Fibroblast of the aortic adventitia (primary cell): Measurements from ENCODE around the gene FAM83F. TPM values are rescaled to one million over a fixed set of nuclear protein-coding genes. Genes with fewer than 3 reads are reported as not detected.

Experiments
- DNase-seq: peaks from one replicate; pipeline ENCODE4 v3.0.0-alpha.2; 2010; ENCODE audit warnings: low read depth
- H3K4me3 ChIP-seq: 2 replicates; pipeline ENCODE4 v1.5.1; 2011; ENCODE audit warnings: low read depth, mild to moderate bottlenecking, control low read depth, low read length, moderate library complexity
- total RNA-seq: library from RNA; depleted of rRNA; stranded (reverse); fragments of >200 nt; gene quantifications from 2 replicates; pipeline ENCODE4 v1.2.3, GENCODE V29; 2012; ENCODE audit warnings: low replicate concordance
- TF ChIP-seq, protein P1 (sequence below): IDR thresholded peaks from 2 replicates; pipeline ENCODE4 v1.5.1; 2011; ENCODE audit warnings: mild to moderate bottlenecking, low read length, control low read depth, inconsistent platforms; ENCODE audit not compliant: insufficient read depth

FAM83F gene
- total RNA-seq, 1 donor: not detected

DNA sequence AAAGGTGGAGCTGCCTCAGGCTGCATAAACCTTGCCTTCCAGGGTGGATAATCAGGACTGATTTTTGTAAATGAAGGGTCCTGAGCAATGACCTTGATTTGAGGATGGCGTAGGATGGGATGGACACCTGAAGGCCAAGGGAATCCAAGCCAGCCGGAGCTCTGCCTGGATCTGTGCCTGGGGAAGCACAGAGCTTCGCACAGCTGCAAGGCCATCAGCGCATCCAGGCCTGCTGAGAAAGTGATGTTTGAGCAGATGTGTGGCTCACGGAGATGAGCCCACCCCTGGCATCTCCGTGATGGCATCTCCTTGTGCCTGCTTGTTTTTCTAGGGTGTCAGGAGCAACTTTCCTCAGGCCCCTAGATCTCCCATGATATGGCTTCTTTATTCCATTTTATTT is 23.3 kb downstream of the FAM83F start:
- no peak for DNase-seq
- TF ChIP-seq, protein P1, sequence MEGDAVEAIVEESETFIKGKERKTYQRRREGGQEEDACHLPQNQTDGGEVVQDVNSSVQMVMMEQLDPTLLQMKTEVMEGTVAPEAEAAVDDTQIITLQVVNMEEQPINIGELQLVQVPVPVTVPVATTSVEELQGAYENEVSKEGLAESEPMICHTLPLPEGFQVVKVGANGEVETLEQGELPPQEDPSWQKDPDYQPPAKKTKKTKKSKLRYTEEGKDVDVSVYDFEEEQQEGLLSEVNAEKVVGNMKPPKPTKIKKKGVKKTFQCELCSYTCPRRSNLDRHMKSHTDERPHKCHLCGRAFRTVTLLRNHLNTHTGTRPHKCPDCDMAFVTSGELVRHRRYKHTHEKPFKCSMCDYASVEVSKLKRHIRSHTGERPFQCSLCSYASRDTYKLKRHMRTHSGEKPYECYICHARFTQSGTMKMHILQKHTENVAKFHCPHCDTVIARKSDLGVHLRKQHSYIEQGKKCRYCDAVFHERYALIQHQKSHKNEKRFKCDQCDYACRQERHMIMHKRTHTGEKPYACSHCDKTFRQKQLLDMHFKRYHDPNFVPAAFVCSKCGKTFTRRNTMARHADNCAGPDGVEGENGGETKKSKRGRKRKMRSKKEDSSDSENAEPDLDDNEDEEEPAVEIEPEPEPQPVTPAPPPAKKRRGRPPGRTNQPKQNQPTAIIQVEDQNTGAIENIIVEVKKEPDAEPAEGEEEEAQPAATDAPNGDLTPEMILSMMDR: no peak

DNA sequence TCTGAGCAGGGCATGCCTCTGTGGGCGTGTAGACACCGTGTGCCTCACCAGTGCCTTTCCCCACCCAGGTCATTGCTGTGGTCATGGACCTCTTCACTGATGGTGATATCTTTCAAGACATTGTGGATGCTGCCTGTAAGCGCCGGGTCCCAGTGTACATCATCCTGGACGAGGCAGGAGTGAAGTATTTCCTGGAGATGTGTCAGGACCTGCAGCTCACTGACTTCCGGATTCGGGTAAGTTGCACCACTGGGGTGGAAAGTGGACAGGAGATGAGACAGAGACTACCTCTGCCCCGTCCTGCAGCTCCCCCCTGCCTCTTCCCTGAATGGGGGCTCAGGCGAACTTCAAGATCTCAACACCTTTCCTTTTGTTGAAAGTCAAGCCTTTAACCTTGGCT is 24.3 kb downstream of the FAM83F start:
- TF ChIP-seq, protein P1: no peak
- DNase-seq: no peak

More for the DNA sequence above, 23.3 kb downstream of the FAM83F start:
- H3K4me3 ChIP-seq: no peak overlapping the region

DNA sequence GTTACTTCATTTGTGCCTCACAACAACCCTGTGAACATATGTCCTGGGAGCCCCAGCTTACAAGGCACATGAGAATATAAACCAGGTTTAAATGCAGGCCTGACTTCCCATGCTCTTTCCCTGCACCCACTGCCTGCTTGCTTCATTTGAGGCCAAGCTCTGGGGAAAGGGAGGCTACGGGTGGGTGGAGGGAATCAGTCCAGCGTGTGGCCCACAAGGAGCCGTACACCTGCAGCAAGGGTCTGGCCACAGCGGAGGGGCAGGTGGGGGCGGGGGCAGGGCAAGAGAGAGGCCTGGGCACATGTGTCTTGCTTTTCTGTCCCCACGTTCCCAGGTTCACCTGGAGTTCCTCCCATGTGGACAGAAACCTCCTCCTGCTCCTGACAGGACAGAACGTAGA is 26.2 kb downstream of the FAM83F start:
- no peak for DNase-seq
- TF ChIP-seq, protein P1: no peak
- no peak overlapping the region for H3K4me3 ChIP-seq

More for the DNA sequence above, 24.3 kb downstream of the FAM83F start:
- no peak overlapping the region for H3K4me3 ChIP-seq

DNA sequence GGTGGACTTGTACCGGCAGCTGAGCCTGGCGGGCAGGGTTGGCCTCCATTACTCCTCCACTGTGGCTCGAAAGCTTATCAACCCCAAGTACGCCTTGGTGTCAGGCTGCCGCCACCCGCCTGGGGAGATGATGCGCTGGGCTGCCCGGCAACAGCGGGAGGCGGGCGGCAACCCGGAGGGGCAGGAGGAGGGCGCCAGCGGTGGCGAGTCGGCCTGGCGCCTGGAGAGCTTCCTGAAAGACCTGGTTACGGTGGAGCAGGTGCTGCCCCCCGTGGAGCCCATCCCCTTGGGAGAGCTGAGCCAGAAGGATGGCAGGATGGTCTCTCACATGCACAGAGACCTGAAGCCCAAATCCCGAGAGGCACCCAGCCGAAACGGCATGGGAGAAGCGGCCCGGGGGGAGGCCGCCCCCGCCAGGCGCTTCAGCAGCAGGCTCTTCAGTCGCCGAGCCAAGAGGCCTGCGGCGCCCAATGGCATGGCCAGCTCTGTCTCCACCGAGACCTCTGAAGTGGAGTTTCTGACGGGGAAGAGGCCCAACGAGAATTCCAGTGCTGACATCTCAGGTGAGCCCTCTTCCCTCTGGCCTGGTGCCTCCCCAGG is 26.7 kb downstream of the FAM83F start:
- no peak for DNase-seq
- H3K4me3 ChIP-seq: no peak overlapping the region
- TF ChIP-seq, protein P1: no peak

DNA sequence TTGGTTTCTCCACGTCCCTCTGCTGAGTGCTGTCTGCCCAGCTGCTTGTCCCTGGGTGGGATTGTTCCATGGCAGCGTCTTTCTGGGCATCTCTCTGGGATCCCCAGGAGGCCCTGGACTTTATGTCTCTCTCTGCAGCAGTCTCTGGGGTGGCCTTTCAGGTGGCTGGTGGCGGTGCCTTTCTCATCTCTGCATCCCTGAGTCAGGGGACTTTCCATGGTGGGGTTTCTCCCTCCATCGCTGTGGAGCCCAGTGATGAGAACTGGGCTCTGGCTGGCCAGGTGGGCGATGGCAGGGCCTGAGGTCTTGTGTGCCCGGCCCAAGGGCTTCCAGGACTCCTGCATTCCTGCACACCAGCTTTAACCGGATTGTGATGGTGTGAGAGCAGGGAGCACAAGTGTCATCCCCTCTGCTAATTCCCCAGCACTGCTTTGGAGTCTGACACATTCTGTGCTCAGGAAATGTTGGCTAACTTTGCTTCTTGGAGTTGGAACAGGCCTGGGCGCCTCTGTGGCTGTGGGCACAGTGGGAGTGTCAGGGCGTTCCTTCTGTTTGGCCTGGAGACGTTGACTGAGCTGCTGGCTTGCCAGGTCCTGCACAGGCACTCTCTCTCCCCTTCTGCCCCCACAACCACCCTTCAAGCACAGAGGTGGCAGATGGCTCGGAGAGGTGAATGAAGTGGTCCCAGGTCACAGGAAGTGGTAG is 27.9 kb downstream of the FAM83F start:
- DNase-seq: no peak
- TF ChIP-seq, protein P1: no peak
- no peak overlapping the region for H3K4me3 ChIP-seq

DNA sequence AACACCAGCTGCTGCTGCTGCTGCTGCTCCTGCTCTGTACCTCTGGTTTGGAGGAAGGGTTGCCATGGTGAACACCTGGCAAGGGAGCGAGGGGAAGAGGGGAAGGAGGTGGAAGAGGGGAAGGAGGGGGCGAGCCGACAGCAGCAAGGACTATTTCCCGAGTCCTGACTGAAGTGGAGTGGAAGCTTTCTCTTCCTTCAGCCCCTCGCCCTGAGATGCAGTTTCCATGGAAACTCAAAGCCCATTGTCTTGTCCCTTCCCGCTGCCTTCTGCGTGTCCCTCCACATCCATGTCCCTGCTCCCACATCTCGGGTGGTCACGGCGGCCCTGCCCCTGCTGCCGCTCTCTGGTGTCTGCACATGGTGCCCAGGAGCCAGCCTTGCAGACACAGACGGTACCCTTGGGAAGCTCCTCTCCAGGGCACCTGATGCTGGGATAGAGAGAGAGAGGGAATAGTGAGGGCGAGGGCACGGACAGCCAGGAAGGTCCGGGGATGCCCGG is 28.6 kb downstream of the FAM83F start:
- H3K4me3 ChIP-seq: no peak overlapping the region
- no peak for DNase-seq
- TF ChIP-seq, protein P1: no peak
